Testis (tissue), 2 donors: ENCODE data around the gene UTP4.

Experiments
- POLR2A ChIP-seq: fragments of 450-650 bp; IDR thresholded peaks from one replicate; pipeline ENCODE4 v1.6.1; 2017; ENCODE audit warnings: antibody characterized with exemption, mild to moderate bottlenecking, moderate library complexity
- TF ChIP-seq, protein P1 (sequence below), 3 experiments: fragments of 450-650 bp in 2 of 3; fragments of 200-600 bp in 1 of 3; sonication (generic) in 1 of 3; IDR thresholded peaks; one replicate each; pipeline ENCODE4 v1.5.1; 2016 to 2019; ENCODE audit warnings: antibody characterized with exemption in 3 of 3, mild to moderate bottlenecking in 2 of 3, moderate library complexity in 1 of 3

DNA sequence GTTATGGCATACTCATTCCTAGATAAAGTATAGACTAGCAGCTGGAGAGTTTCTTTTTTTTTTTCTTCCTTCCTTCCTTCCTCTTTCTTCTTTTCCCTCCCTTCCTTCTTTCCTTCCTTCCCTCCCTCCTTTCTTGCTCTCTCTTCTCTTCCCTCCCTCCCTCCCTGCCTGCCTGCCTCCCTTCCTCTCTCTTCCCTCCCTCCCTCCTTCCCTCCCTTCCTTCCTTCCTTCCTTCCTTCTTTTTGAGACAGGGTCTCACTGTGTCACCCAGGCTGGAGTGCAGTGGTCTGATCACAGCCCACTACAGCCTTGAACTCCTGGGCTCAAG is 47.5 kb downstream of the UTP4 start:
- no peak for TF ChIP-seq POLR2A
- TF ChIP-seq, protein P1, sequence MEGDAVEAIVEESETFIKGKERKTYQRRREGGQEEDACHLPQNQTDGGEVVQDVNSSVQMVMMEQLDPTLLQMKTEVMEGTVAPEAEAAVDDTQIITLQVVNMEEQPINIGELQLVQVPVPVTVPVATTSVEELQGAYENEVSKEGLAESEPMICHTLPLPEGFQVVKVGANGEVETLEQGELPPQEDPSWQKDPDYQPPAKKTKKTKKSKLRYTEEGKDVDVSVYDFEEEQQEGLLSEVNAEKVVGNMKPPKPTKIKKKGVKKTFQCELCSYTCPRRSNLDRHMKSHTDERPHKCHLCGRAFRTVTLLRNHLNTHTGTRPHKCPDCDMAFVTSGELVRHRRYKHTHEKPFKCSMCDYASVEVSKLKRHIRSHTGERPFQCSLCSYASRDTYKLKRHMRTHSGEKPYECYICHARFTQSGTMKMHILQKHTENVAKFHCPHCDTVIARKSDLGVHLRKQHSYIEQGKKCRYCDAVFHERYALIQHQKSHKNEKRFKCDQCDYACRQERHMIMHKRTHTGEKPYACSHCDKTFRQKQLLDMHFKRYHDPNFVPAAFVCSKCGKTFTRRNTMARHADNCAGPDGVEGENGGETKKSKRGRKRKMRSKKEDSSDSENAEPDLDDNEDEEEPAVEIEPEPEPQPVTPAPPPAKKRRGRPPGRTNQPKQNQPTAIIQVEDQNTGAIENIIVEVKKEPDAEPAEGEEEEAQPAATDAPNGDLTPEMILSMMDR (IDR thresholded peaks at IDR 0.05) = no peak
